Cardiac muscle cell (in vitro differentiated cells and primary cell): ENCODE measurements around the gene EHHADH. TPM values are rescaled to one million over a fixed set of nuclear protein-coding genes. Genes with fewer than 3 reads are reported as not detected.

ENCODE experiments used
- DNase-seq, 2 donors: peaks; one replicate each; pipeline versions ENCODE4 v3.0.0 to v3.0.0-alpha.2; 2010 to 2017; ENCODE audit warnings: low read depth in 1 of 2, low spot score in 1 of 2
- H3K27ac ChIP-seq: fragments of 200-600 bp; sonication (generic); 2 replicates; pipeline ENCODE4 v1.5.1; 2016
- H3K27me3 ChIP-seq: fragments of 200-600 bp; sonication (generic); 2 replicates; pipeline ENCODE4 v1.6.0; 2016; ENCODE audit warnings: control low read depth
- H3K36me3 ChIP-seq: fragments of 200-600 bp; sonication (generic); 2 replicates; pipeline ENCODE4 v1.5.1; 2016; ENCODE audit warnings: control low read depth
- H3K4me1 ChIP-seq: fragments of 200-600 bp; sonication (generic); 2 replicates; pipeline ENCODE4 v1.8.1; 2017; ENCODE audit warnings: low read depth, mild to moderate bottlenecking, mixed run types
- H3K4me3 ChIP-seq: fragments of 200-600 bp; sonication (generic); 2 replicates; pipeline ENCODE4 v1.5.1; 2016; ENCODE audit warnings: mild to moderate bottlenecking
- H3K9me3 ChIP-seq: fragments of 200-600 bp; sonication (generic); 2 replicates; pipeline ENCODE4 v1.5.1; 2017; ENCODE audit warnings: low read depth, mild to moderate bottlenecking, control low read depth
- polyA plus RNA-seq: library from polyadenylated mRNA; unstranded; fragments of >200 nt; fragmentation: Nextera tagmentation; extraction: Ambion mirVana; gene quantifications from 2 replicates; pipeline ENCODE4 v1.2.1, GENCODE V29; 2016
- total RNA-seq: library from RNA; depleted of rRNA; stranded (reverse); fragments of >200 nt; gene quantifications from 2 replicates; pipeline ENCODE4 v1.2.3, GENCODE V29; 2016
- TF ChIP-seq, protein P1 (sequence below): IDR thresholded peaks from 2 replicates; pipeline ENCODE4 v1.5.1; 2012; ENCODE audit warnings: low read depth, mild to moderate bottlenecking, low read length

Gene EHHADH
- total and polyA plus RNA-seq, 2 experiments from 2014 or later: 3.8 to 7.7 TPM

DNA sequence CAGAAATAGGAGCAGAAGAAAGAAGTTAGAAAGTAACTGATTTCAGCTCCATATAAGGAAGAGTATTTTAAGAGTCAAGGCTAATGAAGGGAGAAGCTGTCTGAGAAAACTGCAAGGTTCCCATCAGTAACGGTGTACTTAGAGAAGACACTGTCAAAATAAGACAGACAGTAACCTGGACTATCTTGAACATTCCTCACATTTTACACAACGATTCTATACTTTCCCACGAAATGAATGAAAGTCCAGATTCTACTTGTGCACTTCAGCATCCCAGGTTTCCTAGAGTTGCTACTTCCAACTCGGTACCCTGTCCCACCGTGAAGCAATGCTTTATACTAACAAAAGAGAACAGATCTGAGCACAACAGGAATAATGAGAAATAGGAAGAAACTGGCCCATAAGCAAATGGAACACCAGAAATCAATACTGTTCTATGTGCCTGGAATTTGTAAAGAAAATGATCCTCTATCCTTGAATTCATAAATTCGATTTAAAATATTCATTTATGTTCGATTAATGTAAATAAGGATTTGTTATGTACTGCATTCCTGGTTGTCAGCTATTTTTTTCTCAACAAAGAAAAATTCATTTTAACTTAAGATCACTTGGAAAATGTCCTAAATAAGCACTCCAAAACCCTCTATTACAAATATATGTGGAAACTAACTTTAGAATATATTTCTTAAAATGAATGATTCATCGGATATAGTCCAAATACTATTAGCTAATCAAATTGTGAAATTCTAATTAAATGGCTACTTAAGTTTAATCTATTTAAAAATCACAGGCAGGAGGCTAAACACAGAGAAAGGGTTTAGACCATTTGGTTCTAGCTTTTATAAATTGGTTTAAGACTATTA is 102.5 kb downstream of the EHHADH start:
- Histone ChIP-seq H3K9me3 (no peaks in the 10 kb centered on the region), H3K4me1 (no peaks in the 10 kb centered on the region), H3K36me3 (no peaks in the 10 kb centered on the region), H3K27me3 (peaks cover 73% of the 10 kb centered on the region), H3K4me3 (no peak overlapping the region), H3K27ac (no peak overlapping the region)
- TF ChIP-seq, protein P1, sequence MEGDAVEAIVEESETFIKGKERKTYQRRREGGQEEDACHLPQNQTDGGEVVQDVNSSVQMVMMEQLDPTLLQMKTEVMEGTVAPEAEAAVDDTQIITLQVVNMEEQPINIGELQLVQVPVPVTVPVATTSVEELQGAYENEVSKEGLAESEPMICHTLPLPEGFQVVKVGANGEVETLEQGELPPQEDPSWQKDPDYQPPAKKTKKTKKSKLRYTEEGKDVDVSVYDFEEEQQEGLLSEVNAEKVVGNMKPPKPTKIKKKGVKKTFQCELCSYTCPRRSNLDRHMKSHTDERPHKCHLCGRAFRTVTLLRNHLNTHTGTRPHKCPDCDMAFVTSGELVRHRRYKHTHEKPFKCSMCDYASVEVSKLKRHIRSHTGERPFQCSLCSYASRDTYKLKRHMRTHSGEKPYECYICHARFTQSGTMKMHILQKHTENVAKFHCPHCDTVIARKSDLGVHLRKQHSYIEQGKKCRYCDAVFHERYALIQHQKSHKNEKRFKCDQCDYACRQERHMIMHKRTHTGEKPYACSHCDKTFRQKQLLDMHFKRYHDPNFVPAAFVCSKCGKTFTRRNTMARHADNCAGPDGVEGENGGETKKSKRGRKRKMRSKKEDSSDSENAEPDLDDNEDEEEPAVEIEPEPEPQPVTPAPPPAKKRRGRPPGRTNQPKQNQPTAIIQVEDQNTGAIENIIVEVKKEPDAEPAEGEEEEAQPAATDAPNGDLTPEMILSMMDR: no peak
- DNase-seq: peak in 1 of 2 donors; percentile 2

DNA sequence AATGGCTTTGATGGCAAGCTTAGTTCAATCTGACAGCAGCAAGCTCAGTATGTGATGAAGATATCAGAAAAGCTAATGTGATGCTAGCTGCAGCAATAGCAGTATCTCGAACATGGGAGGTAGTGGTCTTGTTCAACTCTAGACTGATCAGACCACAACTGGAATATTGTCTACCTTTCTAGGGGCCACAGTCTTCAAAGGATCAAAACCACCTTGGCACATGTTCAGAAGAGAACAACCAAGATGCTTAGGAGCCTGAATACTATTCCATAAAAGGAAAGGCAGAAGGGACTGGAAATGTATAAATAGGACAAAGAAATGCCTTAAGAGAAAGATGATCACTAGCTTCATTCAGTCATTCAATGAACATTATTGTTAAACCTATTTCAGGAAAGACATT is 103.3 kb downstream of the EHHADH start:
- Histone ChIP-seq H3K9me3 (no peaks in the 10 kb centered on the region), H3K36me3 (no peaks in the 10 kb centered on the region), H3K27ac (no peak overlapping the region), H3K4me3 (no peak overlapping the region), H3K27me3 (peaks cover 73% of the 10 kb centered on the region), H3K4me1 (no peaks in the 10 kb centered on the region)
- DNase-seq: no peak
- TF ChIP-seq, protein P1: no peak

GRCh38 chr3:185149591-185149990 is 104.3 kb downstream of the EHHADH start:
- no peaks in the 10 kb centered on the region for H3K4me1 ChIP-seq
- H3K9me3 ChIP-seq: no peaks in the 10 kb centered on the region
- no peak overlapping the region for H3K4me3 ChIP-seq
- TF ChIP-seq, protein P1: no peak
- DNase-seq: no peak
- no peaks in the 10 kb centered on the region for H3K36me3 ChIP-seq
- H3K27ac ChIP-seq: no peak overlapping the region
- H3K27me3 ChIP-seq: peaks cover 69% of the 10 kb centered on the region

DNA sequence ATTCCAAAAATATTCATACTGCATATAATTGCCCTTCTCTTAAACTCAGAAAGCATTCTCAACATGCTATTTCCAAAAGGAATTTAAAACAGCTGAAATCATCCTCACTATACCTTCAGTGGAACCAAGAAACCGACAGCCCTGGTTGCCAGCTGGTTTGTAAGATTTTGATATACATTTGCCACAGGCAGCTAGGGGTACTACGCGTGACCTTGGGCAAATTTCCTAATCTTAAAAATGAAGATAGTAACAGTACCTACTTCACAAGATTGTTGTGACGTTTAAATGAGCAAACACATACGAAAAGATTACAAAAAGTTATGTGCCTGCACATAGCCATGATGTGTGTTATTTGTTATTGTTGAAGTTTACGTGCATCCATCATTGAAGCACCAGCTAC is 108.3 kb downstream of the EHHADH start:
- Histone ChIP-seq H3K27me3 (peaks cover 30% of the 10 kb centered on the region), H3K27ac (no peak overlapping the region), H3K36me3 (no peaks in the 10 kb centered on the region), H3K4me3 (no peak overlapping the region), H3K9me3 (no peaks in the 10 kb centered on the region), H3K4me1 (no peaks in the 10 kb centered on the region)
- DNase-seq: no peak
- TF ChIP-seq, protein P1: no peak

DNA sequence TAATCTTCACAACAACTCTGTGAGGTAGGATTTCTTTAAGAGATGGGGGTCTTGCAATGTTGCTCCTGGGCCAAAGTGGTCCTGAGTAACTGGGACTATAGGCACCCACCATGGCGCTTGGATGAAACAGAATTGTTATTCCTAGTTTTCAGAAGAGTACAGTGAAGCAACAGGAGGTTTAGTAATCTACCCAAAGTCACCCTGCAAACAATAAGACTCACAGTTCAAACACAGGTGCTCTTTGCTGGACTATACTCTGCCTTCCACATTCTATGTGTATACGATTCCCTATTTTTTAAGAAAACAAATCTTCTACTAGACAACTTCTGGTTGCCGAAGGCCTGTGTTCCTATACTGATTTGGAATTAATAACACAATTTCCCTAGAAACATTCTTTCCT is 109.1 kb downstream of the EHHADH start:
- no peaks in the 10 kb centered on the region for H3K4me1 ChIP-seq
- H3K36me3 ChIP-seq: no peaks in the 10 kb centered on the region
- H3K27ac ChIP-seq: no peak overlapping the region
- no peaks in the 10 kb centered on the region for H3K9me3 ChIP-seq
- no peak for DNase-seq
- H3K27me3 ChIP-seq: peaks cover 23% of the 10 kb centered on the region
- no peak overlapping the region for H3K4me3 ChIP-seq
- TF ChIP-seq, protein P1: no peak

Other genes starting within 250 kb of the EHHADH start
- 0.42 and 1.1 TPM in 2 replicates for gene C3orf70, start 101.0 kb downstream of the EHHADH start, total RNA-seq
- 0.55 and 0.62 TPM in 2 replicates for gene C3orf70, start 101.0 kb downstream of the EHHADH start, polyA plus RNA-seq
- gene MAP3K13, start 109.1 kb upstream of the EHHADH start, total RNA-seq: 18.0 and 19.1 TPM in 2 replicates
- gene MAP3K13, start 109.1 kb upstream of the EHHADH start, polyA plus RNA-seq: 37.4 and 47.4 TPM in 2 replicates
- 32.8 and 40.9 TPM in 2 replicates for gene TMEM41A, start 245.0 kb upstream of the EHHADH start, total RNA-seq
- 73.7 and 107 TPM in 2 replicates for gene TMEM41A, start 245.0 kb upstream of the EHHADH start, polyA plus RNA-seq